Activated naive CD4-positive, alpha-beta T cell treated with anti-CD3 and anti-CD28 coated beads, Interleukin-2, amount 50 U/mL, for 72 hours (primary cell): ENCODE data around the gene FAM114A2. TPM values are rescaled to one million over a fixed set of nuclear protein-coding genes. Genes with fewer than 3 reads are reported as not detected.
"Not testable (repeated sequence)": the region's sequence is repeated elsewhere in the genome, so short reads cannot be mapped to it uniquely, and the experiment has no call there.

Experiments used
- ATAC-seq, 2 donors: fragments of 150-1000 bp; cut with Tn5 transposase; 2 replicates each; pipeline ENCODE4 v1.10.0; 2021; ENCODE audit warnings: mild to moderate bottlenecking in 2 of 2, moderate library complexity in 2 of 2
- DNase-seq, 2 donors: peaks; one replicate each; pipeline ENCODE4 v3.0.0; 2021 to 2022; ENCODE audit warnings: low spot score in 2 of 2
- H3K27ac Mint-ChIP-seq, 2 donors: one replicate each; pipeline ENCODE4 v1.8.0; 2022; ENCODE audit warnings: mild to moderate bottlenecking in 2 of 2, mixed read lengths in 2 of 2
- H3K36me3 Mint-ChIP-seq, 2 donors: one replicate each; pipeline ENCODE4 v1.8.0; 2022; ENCODE audit warnings: mixed read lengths in 2 of 2
- H3K9me3 Mint-ChIP-seq, 2 donors: one replicate each; pipeline ENCODE4 v1.8.0; 2022; ENCODE audit warnings: mixed read lengths in 2 of 2
- total RNA-seq, 2 donors: library from RNA; stranded (reverse); gene quantifications; one replicate each; pipeline ENCODE4 v1.2.3, GENCODE V29; 2022

The FAM114A2 gene
- total RNA-seq, 2 donors from 2014 or later = 23.2 to 24.2 TPM

GRCh38 chr5:154059039-154059430 is 20.3 kb upstream of the FAM114A2 start:
- peaks cover 6 to 8% of the 10 kb centered on the region in 2 donors for H3K36me3 Mint-ChIP-seq
- ATAC-seq (no peak), DNase-seq (no peak)
- H3K27ac Mint-ChIP-seq = peak overlapping the region in 1 of 2 donors; percentile 58
- H3K9me3 Mint-ChIP-seq = no peaks in the 10 kb centered on the region

GRCh38 chr5:154058055-154059038 is 19.6 kb upstream of the FAM114A2 start:
- H3K9me3 Mint-ChIP-seq = no peaks in the 10 kb centered on the region
- H3K27ac Mint-ChIP-seq = no peak overlapping the region
- H3K36me3 Mint-ChIP-seq = peaks cover 6 to 8% of the 10 kb centered on the region in 2 donors
- no peak for ATAC-seq
- DNase-seq = no peak

- Mint-ChIP-seq H3K36me3 (peaks cover 11 to 22% of the 10 kb centered on the region in 2 donors), H3K27ac (no peak overlapping the region), H3K9me3 (no peaks in the 10 kb centered on the region)
- no peak for DNase-seq
- no peak for ATAC-seq
These were observed 16.5 kb upstream of the FAM114A2 start for GRCh38 chr5:154055201-154055600.

- DNase-seq (no peak), ATAC-seq (no peak)
- Mint-ChIP-seq H3K27ac (no peak overlapping the region), H3K9me3 (no peaks in the 10 kb centered on the region), H3K36me3 (peaks cover 17 to 32% of the 10 kb centered on the region in 2 donors)
These were observed 14.8 kb upstream of the FAM114A2 start for GRCh38 chr5:154053468-154053867.

GRCh38 chr5:154049636-154050035 is 10.9 kb upstream of the FAM114A2 start:
- Mint-ChIP-seq H3K36me3 (peaks cover 13 to 33% of the 10 kb centered on the region in 2 donors), H3K9me3 (no peaks in the 10 kb centered on the region), H3K27ac (no peak overlapping the region)
- ATAC-seq = no peak
- no peak for DNase-seq

- peaks cover 12 to 31% of the 10 kb centered on the region in 2 donors for H3K36me3 Mint-ChIP-seq
- ATAC-seq (no peak), DNase-seq (no peak)
- H3K9me3 Mint-ChIP-seq = no peaks in the 10 kb centered on the region
- peak overlapping the region in 1 of 2 donors; percentile 56 for H3K27ac Mint-ChIP-seq
These were observed 8.6 kb upstream of the FAM114A2 start for GRCh38 chr5:154047324-154047723.

GRCh38 chr5:154046486-154046885 is 7.8 kb upstream of the FAM114A2 start:
- ATAC-seq (no peak), DNase-seq (no peak)
- H3K36me3 Mint-ChIP-seq = peaks cover 12 to 26% of the 10 kb centered on the region in 2 donors
- H3K9me3 Mint-ChIP-seq = no peaks in the 10 kb centered on the region
- H3K27ac Mint-ChIP-seq = no peak overlapping the region

GRCh38 chr5:154044581-154044980 is 5.9 kb upstream of the FAM114A2 start:
- H3K9me3 Mint-ChIP-seq = no peaks in the 10 kb centered on the region
- ATAC-seq (no peak), DNase-seq (no peak)
- H3K36me3 Mint-ChIP-seq = peaks cover 3 to 13% of the 10 kb centered on the region in 2 donors
- H3K27ac Mint-ChIP-seq = no peak overlapping the region

- DNase-seq (no peak), ATAC-seq (no peak)
- H3K9me3 Mint-ChIP-seq = no peaks in the 10 kb centered on the region
- H3K36me3 Mint-ChIP-seq = peaks cover 4 to 11% of the 10 kb centered on the region in 2 donors
- H3K27ac Mint-ChIP-seq = no peak overlapping the region
These were observed 5.4 kb upstream of the FAM114A2 start for GRCh38 chr5:154044099-154044498.

GRCh38 chr5:154042766-154043165 is 4.1 kb upstream of the FAM114A2 start:
- no peak for ATAC-seq
- no peak for DNase-seq
- Mint-ChIP-seq H3K9me3 (no peaks in the 10 kb centered on the region), H3K36me3 (peaks cover 13 to 14% of the 10 kb centered on the region in 2 donors), H3K27ac (no peak overlapping the region)

GRCh38 chr5:154039458-154039829 is 734 bp upstream of the FAM114A2 start:
- peaks cover 7 to 13% of the 10 kb centered on the region in 2 donors for H3K36me3 Mint-ChIP-seq
- DNase-seq = no peak
- no peak for ATAC-seq
- no peaks in the 10 kb centered on the region for H3K9me3 Mint-ChIP-seq
- peak overlapping the region; percentile 98 for H3K27ac Mint-ChIP-seq

GRCh38 chr5:154038261-154038706 is 426 bp downstream of the FAM114A2 start:
- Mint-ChIP-seq H3K36me3 (peaks cover 7 to 19% of the 10 kb centered on the region in 2 donors), H3K9me3 (no peaks in the 10 kb centered on the region), H3K27ac (peak overlapping the region; percentile 98)
- DNase-seq (peak in 1 of 2 donors; percentile 47), ATAC-seq (peak; percentile 57 to 67)

GRCh38 chr5:154034944-154035343 is 3.8 kb downstream of the FAM114A2 start:
- H3K36me3 Mint-ChIP-seq = peaks cover 19 to 21% of the 10 kb centered on the region in 2 donors
- no peak for DNase-seq
- H3K9me3 Mint-ChIP-seq = no peaks in the 10 kb centered on the region
- no peak overlapping the region for H3K27ac Mint-ChIP-seq
- no peak for ATAC-seq

- no peak for DNase-seq
- Mint-ChIP-seq H3K9me3 (no peaks in the 10 kb centered on the region), H3K27ac (no peak overlapping the region), H3K36me3 (peaks cover 5 to 14% of the 10 kb centered on the region in 2 donors)
- ATAC-seq = no peak
These were observed 6.7 kb downstream of the FAM114A2 start for GRCh38 chr5:154031937-154032489.

- Mint-ChIP-seq H3K9me3 (no peaks in the 10 kb centered on the region), H3K27ac (no peak overlapping the region), H3K36me3 (peaks cover 5 to 6% of the 10 kb centered on the region in 2 donors)
- ATAC-seq (no peak), DNase-seq (no peak)
These were observed 12.8 kb downstream of the FAM114A2 start for GRCh38 chr5:154025951-154026350.

- not testable (repeated sequence) for ATAC-seq
- peaks cover 45 to 46% of the 10 kb centered on the region in 2 donors for H3K36me3 Mint-ChIP-seq
These were observed 19.8 kb downstream of the FAM114A2 start for GRCh38 chr5:154018919-154019318.

GRCh38 chr5:154015071-154015693 is 23.5 kb downstream of the FAM114A2 start:
- no peak for ATAC-seq
- no peak overlapping the region for H3K27ac Mint-ChIP-seq
- H3K9me3 Mint-ChIP-seq = no peaks in the 10 kb centered on the region
- no peak for DNase-seq
- H3K36me3 Mint-ChIP-seq = peaks cover 32 to 44% of the 10 kb centered on the region in 2 donors

More at GRCh38 chr5:154018919-154019318, 19.8 kb downstream of the FAM114A2 start:
- not testable (repeated sequence) for DNase-seq, H3K27ac Mint-ChIP-seq, H3K9me3 Mint-ChIP-seq
